OCI-LY1 (cell line): ENCODE data around the gene PXDC1.
"Not testable (repeated sequence)": the region's sequence is repeated elsewhere in the genome, so short reads cannot be mapped to it uniquely, and the experiment has no call there.

Experiments used
- H2AFZ ChIP-seq: fragments of 200-600 bp; sonication (generic), shearing (Covaris generic); 2 replicates; pipeline ENCODE4 v1.6.0; 2014; ENCODE audit warnings: antibody characterized with exemption, mild to moderate bottlenecking, low read length
- H3F3A ChIP-seq: fragments of 200-600 bp; sonication (generic), shearing (Covaris generic); 2 replicates; pipeline ENCODE4 v1.6.0; 2014; ENCODE audit warnings: mild to moderate bottlenecking, antibody characterized with exemption, low read length, moderate library complexity; ENCODE audit not compliant: insufficient read depth
- H3K27ac ChIP-seq: fragments of 200-600 bp; sonication (generic); 2 replicates; pipeline ENCODE4 v1.5.1; 2014; ENCODE audit warnings: low read length, mixed run types, mild to moderate bottlenecking, low read depth; ENCODE audit not compliant: poor library complexity, severe bottlenecking
- H3K27me3 ChIP-seq: fragments of 200-600 bp; sonication (generic); 2 replicates; pipeline ENCODE4 v1.6.0; 2014; ENCODE audit warnings: antibody characterized with exemption, mild to moderate bottlenecking, low read length, moderate library complexity; ENCODE audit not compliant: insufficient read depth
- H3K36me3 ChIP-seq: fragments of 200-600 bp; sonication (generic); 2 replicates; pipeline ENCODE4 v1.6.1; 2014; ENCODE audit warnings: mild to moderate bottlenecking, antibody characterized with exemption, low read length, moderate library complexity, mixed read lengths; ENCODE audit not compliant: insufficient read depth
- H3K4me1 ChIP-seq: fragments of 200-600 bp; sonication (generic); 2 replicates; pipeline ENCODE4 v1.5.1; 2014; ENCODE audit warnings: mild to moderate bottlenecking, low read length, moderate library complexity; ENCODE audit not compliant: insufficient read depth, severe bottlenecking
- H3K4me2 ChIP-seq: fragments of 200-600 bp; sonication (generic), shearing (Covaris generic); 2 replicates; pipeline ENCODE4 v1.6.1; 2014; ENCODE audit warnings: low read length
- H3K4me3 ChIP-seq: fragments of 200-600 bp; sonication (generic); 2 replicates; pipeline ENCODE4 v1.5.1; 2014; ENCODE audit warnings: low read length, low read depth, mild to moderate bottlenecking, mixed read lengths; ENCODE audit not compliant: poor library complexity, severe bottlenecking
- H3K79me2 ChIP-seq: fragments of 200-600 bp; shearing (Covaris generic); 2 replicates; pipeline ENCODE4 v1.6.1; 2016; ENCODE audit warnings: mixed run types, low read length, mixed read lengths; ENCODE audit not compliant: insufficient read depth
- H3K9ac ChIP-seq: fragments of 200-600 bp; sonication (generic), shearing (Covaris generic); 2 replicates; pipeline ENCODE4 v1.6.1; 2014; ENCODE audit warnings: mild to moderate bottlenecking, low read length, mixed read lengths
- H3K9me2 ChIP-seq: fragments of 200-600 bp; sonication (generic), shearing (Covaris generic); 2 replicates; pipeline ENCODE4 v1.6.1; 2014; ENCODE audit warnings: low read depth, mild to moderate bottlenecking, low read length, mixed read lengths
- H3K9me3 ChIP-seq: fragments of 200-600 bp; shearing (Covaris generic); 2 replicates; pipeline ENCODE4 v1.6.1; 2014; ENCODE audit warnings: low read length, mixed read lengths
- H4K20me1 ChIP-seq: fragments of 200-600 bp; sonication (generic), shearing (Covaris generic); 2 replicates; pipeline ENCODE4 v1.6.0; 2016; ENCODE audit warnings: mild to moderate bottlenecking, low read length; ENCODE audit not compliant: insufficient read depth
- EZH2 ChIP-seq: fragments of 200-600 bp; sonication (generic), shearing (Covaris generic); IDR thresholded peaks from 2 replicates; pipeline ENCODE4 v1.8.0; 2017; ENCODE audit warnings: borderline replicate concordance, mixed run types, mild to moderate bottlenecking, antibody characterized with exemption, low read length, moderate library complexity, mixed read lengths
- TF ChIP-seq, protein P1 (sequence below): fragments of 200-600 bp; sonication (generic), shearing (Covaris generic); IDR thresholded peaks from 2 replicates; pipeline ENCODE4 v1.5.1; 2017; ENCODE audit warnings: mild to moderate bottlenecking, antibody characterized with exemption, low read length, moderate library complexity, mixed read lengths

Gene PXDC1

DNA sequence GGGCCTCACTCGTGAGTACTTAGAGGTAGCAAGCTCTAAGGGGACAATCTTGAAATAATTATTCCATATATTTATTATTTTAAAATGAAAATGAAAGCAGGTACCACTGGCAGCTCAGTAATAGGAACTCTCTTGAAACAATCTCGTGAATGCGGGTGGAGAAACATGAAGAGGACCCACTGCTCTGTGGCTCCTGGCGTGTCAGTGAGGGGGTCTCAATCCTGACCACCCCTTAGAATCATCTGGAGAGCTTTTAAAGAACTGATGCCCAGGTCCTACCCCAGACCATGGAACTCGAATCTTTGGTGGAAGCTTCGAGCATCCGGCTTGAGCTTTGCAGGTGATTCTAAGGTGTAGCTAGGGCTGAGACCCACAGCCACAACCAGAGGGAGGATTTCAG, 23.9 kb upstream of the PXDC1 start:
- Histone ChIP-seq H3K27me3 (no peaks in the 10 kb centered on the region), H3K4me3 (no peak overlapping the region)
- TF ChIP-seq EZH2: no peak
- TF ChIP-seq, protein P1, sequence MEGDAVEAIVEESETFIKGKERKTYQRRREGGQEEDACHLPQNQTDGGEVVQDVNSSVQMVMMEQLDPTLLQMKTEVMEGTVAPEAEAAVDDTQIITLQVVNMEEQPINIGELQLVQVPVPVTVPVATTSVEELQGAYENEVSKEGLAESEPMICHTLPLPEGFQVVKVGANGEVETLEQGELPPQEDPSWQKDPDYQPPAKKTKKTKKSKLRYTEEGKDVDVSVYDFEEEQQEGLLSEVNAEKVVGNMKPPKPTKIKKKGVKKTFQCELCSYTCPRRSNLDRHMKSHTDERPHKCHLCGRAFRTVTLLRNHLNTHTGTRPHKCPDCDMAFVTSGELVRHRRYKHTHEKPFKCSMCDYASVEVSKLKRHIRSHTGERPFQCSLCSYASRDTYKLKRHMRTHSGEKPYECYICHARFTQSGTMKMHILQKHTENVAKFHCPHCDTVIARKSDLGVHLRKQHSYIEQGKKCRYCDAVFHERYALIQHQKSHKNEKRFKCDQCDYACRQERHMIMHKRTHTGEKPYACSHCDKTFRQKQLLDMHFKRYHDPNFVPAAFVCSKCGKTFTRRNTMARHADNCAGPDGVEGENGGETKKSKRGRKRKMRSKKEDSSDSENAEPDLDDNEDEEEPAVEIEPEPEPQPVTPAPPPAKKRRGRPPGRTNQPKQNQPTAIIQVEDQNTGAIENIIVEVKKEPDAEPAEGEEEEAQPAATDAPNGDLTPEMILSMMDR: no peak

DNA sequence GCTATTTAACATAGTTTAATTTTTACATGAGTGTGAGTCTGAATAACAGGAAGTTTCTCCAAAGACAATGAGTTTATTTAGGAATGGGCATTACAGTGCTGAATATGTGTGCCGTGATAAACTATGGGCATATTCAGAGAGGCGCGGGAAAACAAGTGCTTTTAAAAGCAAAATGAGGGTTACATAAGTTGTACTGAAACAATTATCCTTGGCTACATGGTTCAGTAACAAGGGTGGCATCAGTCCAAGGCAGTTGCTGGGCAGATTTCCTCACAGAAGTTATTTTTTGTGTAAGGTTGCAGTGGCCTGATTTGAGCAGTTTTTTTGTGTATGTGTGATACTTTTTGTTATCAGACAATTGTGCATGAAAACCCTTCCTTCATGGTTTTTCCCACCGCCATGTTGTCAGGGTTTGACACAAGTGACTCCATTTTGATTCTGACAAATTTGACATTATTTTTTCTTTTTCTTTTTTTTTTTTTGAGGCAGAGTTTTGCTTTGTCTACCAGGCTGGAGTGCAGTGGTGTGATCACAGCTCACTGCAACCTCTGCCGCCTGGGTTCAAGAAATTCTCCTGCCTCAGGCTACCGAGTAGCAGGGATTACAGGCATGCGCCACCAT, 22.3 kb upstream of the PXDC1 start:
- Histone ChIP-seq H3K4me2 (no peak overlapping the region), H3K9ac (no peak overlapping the region)

More for the DNA sequence above, 23.9 kb upstream of the PXDC1 start:
- H4K20me1 ChIP-seq: no peaks in the 10 kb centered on the region
- H3K9me3 ChIP-seq: no peaks in the 10 kb centered on the region
- no peaks in the 10 kb centered on the region for H3K9me2 ChIP-seq
- no peak overlapping the region for H3K4me2 ChIP-seq
- no peak overlapping the region for H3K9ac ChIP-seq
- no peaks in the 10 kb centered on the region for H3K79me2 ChIP-seq
- H2AFZ ChIP-seq: no peak overlapping the region
- H3F3A ChIP-seq: no peaks in the 10 kb centered on the region
- H3K36me3 ChIP-seq: no peaks in the 10 kb centered on the region
- no peaks in the 10 kb centered on the region for H3K4me1 ChIP-seq
- no peak overlapping the region for H3K27ac ChIP-seq

GRCh38 chr6:3772127-3772999, 20.9 kb upstream of the PXDC1 start:
- H3K9me3 ChIP-seq, H3K4me2 ChIP-seq, H3K9ac ChIP-seq, H2AFZ ChIP-seq, H3K79me2 ChIP-seq, H4K20me1 ChIP-seq, H3K9me2 ChIP-seq, H3K27me3 ChIP-seq, H3K27ac ChIP-seq, H3F3A ChIP-seq, H3K36me3 ChIP-seq, H3K4me1 ChIP-seq, H3K4me3 ChIP-seq: not testable (repeated sequence)

More for the DNA sequence above, 22.3 kb upstream of the PXDC1 start:
- Histone ChIP-seq H3K79me2 (no peaks in the 10 kb centered on the region), H2AFZ (no peak overlapping the region), H3K9me2 (no peaks in the 10 kb centered on the region), H3K27ac (no peak overlapping the region), H3K4me1 (no peaks in the 10 kb centered on the region), H3K36me3 (no peaks in the 10 kb centered on the region), H3F3A (no peaks in the 10 kb centered on the region), H3K9me3 (no peaks in the 10 kb centered on the region), H3K27me3 (no peaks in the 10 kb centered on the region), H4K20me1 (no peaks in the 10 kb centered on the region), H3K4me3 (no peak overlapping the region)
- TF ChIP-seq, protein P1: no peak
- TF ChIP-seq EZH2: no peak
